HepG2 (cell line): ENCODE data around the gene C19orf73. TPM values are rescaled to one million over a fixed set of nuclear protein-coding genes. Genes with fewer than 3 reads are reported as not detected.

Source experiments
- ATF3 ChIP-seq: sonication (generic); formaldehyde crosslinking; IDR thresholded peaks from 2 replicates; pipeline ENCODE4 v1.4.0; 2020; ENCODE audit warnings: missing genetic modification reagents
- ATF6 ChIP-seq: sonication (generic); formaldehyde crosslinking; conservative IDR thresholded peaks from 2 replicates; pipeline ENCODE4 v1.4.0; 2020; ENCODE audit warnings: missing genetic modification reagents
- FOXA1 ChIP-seq, 2 experiments: fragments of 450-650 bp in 1 of 2; sonication (generic) in 1 of 2; formaldehyde crosslinking in 1 of 2; IDR thresholded peaks; 2 replicates each; pipeline versions ENCODE4 v1.4.0 to v1.6.1; 2016 to 2020; ENCODE audit warnings: missing genetic modification reagents in 1 of 2
- GATA4 ChIP-seq: sonication (generic); IDR thresholded peaks from 2 replicates; pipeline ENCODE4 v1.6.1; 2016; ENCODE audit warnings: antibody characterized with exemption, low read depth, borderline replicate concordance
- HOXA3 ChIP-seq: sonication (generic); formaldehyde crosslinking; IDR thresholded peaks from 2 replicates; pipeline ENCODE4 v1.5.0; 2020; ENCODE audit warnings: missing genetic modification reagents
- KDM4B ChIP-seq: sonication (generic); formaldehyde crosslinking; IDR thresholded peaks from 2 replicates; pipeline ENCODE4 v1.4.0; 2020; ENCODE audit warnings: missing genetic modification reagents
- MYNN ChIP-seq: sonication (generic); formaldehyde crosslinking; IDR thresholded peaks from 2 replicates; pipeline ENCODE4 v1.4.0; 2020; ENCODE audit warnings: mild to moderate bottlenecking, low read depth, missing genetic modification reagents
- NCOA2 ChIP-seq: sonication (generic); formaldehyde crosslinking; IDR thresholded peaks from 2 replicates; pipeline ENCODE4 v1.8.0; 2022; ENCODE audit warnings: inconsistent platforms
- PHF20 ChIP-seq: sonication (generic); formaldehyde crosslinking; IDR thresholded peaks from 2 replicates; pipeline ENCODE4 v1.5.0; 2020; ENCODE audit warnings: mild to moderate bottlenecking, missing genetic modification reagents
- POGZ ChIP-seq: sonication (generic); formaldehyde crosslinking; IDR thresholded peaks from 2 replicates; pipeline ENCODE4 v1.4.0; 2020; ENCODE audit warnings: mild to moderate bottlenecking, missing genetic modification reagents
- RXRA ChIP-seq: sonication (generic); formaldehyde crosslinking; IDR thresholded peaks from 2 replicates; pipeline ENCODE4 v1.5.1; 2020; ENCODE audit warnings: missing genetic modification reagents
- SKIL ChIP-seq: sonication (generic); formaldehyde crosslinking; IDR thresholded peaks from 2 replicates; pipeline ENCODE4 v1.8.0; 2022; ENCODE audit warnings: missing genetic modification reagents, mild to moderate bottlenecking, moderate library complexity, borderline replicate concordance
- SP2 ChIP-seq: sonication (generic); formaldehyde crosslinking; IDR thresholded peaks from 2 replicates; pipeline ENCODE4 v1.5.1; 2020; ENCODE audit warnings: mild to moderate bottlenecking, missing genetic modification reagents
- TFE3 ChIP-seq: IDR thresholded peaks from 2 replicates; pipeline ENCODE4 v1.6.1; 2016
- ZFP37 ChIP-seq: sonication (generic); formaldehyde crosslinking; IDR thresholded peaks from 2 replicates; pipeline ENCODE4 v1.4.0; 2020; ENCODE audit warnings: missing genetic modification reagents, borderline replicate concordance
- ZMYM2 ChIP-seq: sonication (generic); formaldehyde crosslinking; IDR thresholded peaks from 2 replicates; pipeline ENCODE4 v1.8.0; 2022; ENCODE audit warnings: mild to moderate bottlenecking, missing genetic modification reagents
- ZNF121 ChIP-seq: sonication (generic); formaldehyde crosslinking; IDR thresholded peaks from 2 replicates; pipeline ENCODE4 v1.5.0; 2020; ENCODE audit warnings: mild to moderate bottlenecking, missing genetic modification reagents
- ZNF274 ChIP-seq: sonication (generic); formaldehyde crosslinking; IDR thresholded peaks from 2 replicates; pipeline ENCODE4 v1.5.1; 2020; ENCODE audit warnings: mild to moderate bottlenecking, missing genetic modification reagents
- ZNF557 ChIP-seq: sonication (generic); formaldehyde crosslinking; IDR thresholded peaks from 2 replicates; pipeline ENCODE4 v1.4.0; 2020; ENCODE audit warnings: missing genetic modification reagents
- ZNF670 ChIP-seq: sonication (generic); formaldehyde crosslinking; IDR thresholded peaks from 2 replicates; pipeline ENCODE4 v1.8.0; 2022; ENCODE audit warnings: mild to moderate bottlenecking, missing genetic modification reagents, borderline replicate concordance
- ZXDC ChIP-seq: sonication (generic); formaldehyde crosslinking; IDR thresholded peaks from 2 replicates; pipeline ENCODE4 v1.5.0; 2020; ENCODE audit warnings: mild to moderate bottlenecking, missing genetic modification reagents
- polyA plus RNA-seq, 8 experiments: library from polyadenylated mRNA; depleted of rRNA in 3 of 8; stranded (reverse) in 7 of 8; unstranded in 1 of 8; fragments of >200 nt; fragmentation: Illumina TruSeq in 4 of 8; extraction: Trizol in 4 of 8; gene quantifications; 2 replicates each; pipeline versions ENCODE4 v1.2.1 to v1.2.3, GENCODE V29; 2011 to 2016; ENCODE audit warnings: low read depth in 4 of 8, missing spikeins in 1 of 8, mixed read lengths in 1 of 8; ENCODE audit not compliant: insufficient read depth in 1 of 8
- total RNA-seq, 5 experiments: library from RNA; depleted of rRNA; stranded (reverse); fragments of >200 nt; fragmentation: Illumina TruSeq; extraction: Trizol; gene quantifications; 2 replicates each; pipeline ENCODE4 v1.2.3, GENCODE V29; 2016; ENCODE audit warnings: low read depth in 1 of 5

Gene C19orf73
- total and polyA plus RNA-seq, 2 of the 13 experiments (the other 11 are each of a cell fraction or from before 2014, with no cell fraction given) = 1.4 to 1.5 TPM

DNA sequence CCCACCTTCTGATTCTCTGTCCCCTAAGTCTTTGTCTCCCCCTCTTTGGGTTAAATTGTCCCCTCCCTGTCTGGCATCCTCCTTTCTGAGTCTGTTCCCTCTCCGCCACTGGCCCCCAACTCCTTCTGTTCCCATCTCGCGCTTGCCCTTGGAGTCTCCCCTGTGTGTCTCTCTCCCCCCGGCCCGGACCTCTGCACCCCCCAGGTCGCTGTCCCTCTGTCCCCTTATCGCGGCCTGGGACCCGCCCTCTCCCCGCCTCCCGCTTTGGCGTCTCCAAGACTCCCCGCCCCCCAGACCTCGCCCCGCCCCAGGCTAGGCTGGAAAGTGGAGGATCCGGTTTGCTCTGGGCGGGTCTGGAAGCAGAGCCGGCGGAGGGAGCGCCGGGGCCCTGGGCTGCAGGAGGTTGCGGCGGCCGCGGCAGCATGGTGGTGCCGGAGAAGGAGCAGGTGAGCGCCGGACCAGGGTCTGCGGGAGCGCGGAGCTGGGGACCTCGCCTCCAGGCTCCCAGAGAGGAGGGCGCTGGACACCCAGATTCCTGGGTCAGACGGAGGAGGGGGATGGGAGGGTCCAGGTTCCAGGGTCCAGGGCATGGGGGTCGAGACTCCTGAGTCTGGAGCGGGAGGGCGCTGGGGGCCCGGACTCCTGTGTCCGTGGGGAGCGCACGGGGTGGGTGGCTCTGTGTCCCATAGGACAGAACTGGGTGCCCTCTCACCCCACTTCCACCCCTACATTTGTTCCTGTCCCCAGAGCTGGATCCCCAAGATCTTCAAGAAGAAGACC, 38.7 kb upstream of the C19orf73 start, which contains the start of gene TRPM4 (continued):
- TF ChIP-seq SKIL (no peak; the same call in 1 of the 2 replicates), ZNF121 (CRISPR knock-in tag) (no peak), ZNF557 (CRISPR knock-in tag) (no peak), ATF6 (CRISPR knock-in tag) (no peak), ATF3 (no peak), ZMYM2 (0 out of 2 replicates have a peak, but pooled peaks have one; percentile 24), ZNF670 (CRISPR knock-in tag) (peak; percentile 70; the same call in 1 of the 2 replicates), RXRA (CRISPR knock-in tag) (no peak), TFE3 (CRISPR knock-in tag) (peak; percentile 54; the same call in 1 of the 2 replicates), SP2 (CRISPR knock-in tag) (0 out of 2 replicates have a peak, but pooled peaks have one; percentile 40), ZFP37 (CRISPR knock-in tag) (no peak), HOXA3 (peak; percentile 53; the same call in 1 of the 2 replicates), ZXDC (CRISPR knock-in tag) (no peak), GATA4 (peak; percentile 25; the same call in 1 of the 2 replicates), POGZ (CRISPR knock-in tag) (no peak), PHF20 (CRISPR knock-in tag) (peak; percentile 67; the same call in 1 of the 2 replicates), ZNF274 (peak; percentile 82; the same call in 1 of the 2 replicates), KDM4B (CRISPR knock-in tag) (no peak), NCOA2 (no peak), MYNN (CRISPR knock-in tag) (no peak), FOXA1 (IDR thresholded peaks at IDR 0.05) (no peak), FOXA1 (CRISPR knock-in tag; IDR thresholded peaks at IDR 0.05) (no peak)
